AG20443 (cell line): Measurements from ENCODE around the gene ACTG1.

Experiments
- DNase-seq: peaks from one replicate; pipeline ENCODE4 v3.0.0; 2012; ENCODE audit warnings: low spot score, mixed read lengths

Gene ACTG1

DNA sequence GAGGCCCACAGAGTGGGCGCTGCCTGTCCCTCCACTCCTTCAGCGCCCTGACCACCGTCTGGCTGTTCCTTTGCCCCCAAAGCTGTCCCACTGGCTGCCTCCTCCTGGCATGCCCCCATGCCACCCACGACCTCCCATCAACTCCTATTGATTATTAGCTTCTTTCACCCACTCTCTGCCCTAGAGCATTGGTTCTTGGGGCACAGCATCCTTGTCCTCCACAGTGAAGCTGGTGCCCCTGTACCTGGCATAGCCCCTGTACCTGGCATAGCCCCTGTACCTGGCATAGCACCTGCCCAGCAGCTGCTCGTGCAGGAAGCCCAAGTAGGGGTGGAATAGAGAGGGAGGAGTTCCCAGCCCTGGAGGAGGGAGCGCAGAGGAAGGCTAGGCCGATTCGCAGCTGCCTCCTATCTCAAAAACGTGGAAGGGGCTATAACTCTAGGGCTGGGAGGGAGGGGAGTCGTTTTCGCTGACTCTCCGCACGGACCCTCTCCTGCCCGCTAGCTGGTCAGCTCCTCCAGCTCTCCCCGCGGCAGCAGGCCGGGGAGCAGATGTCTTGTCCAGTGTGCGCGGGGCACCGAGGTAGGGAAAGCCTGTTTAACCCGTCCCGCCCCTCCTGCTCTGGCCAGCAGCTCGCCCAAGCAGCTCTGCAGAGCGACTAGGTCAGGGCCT lies 5.7 kb upstream of the ACTG1 start:
- DNase-seq, result no peak

DNA sequence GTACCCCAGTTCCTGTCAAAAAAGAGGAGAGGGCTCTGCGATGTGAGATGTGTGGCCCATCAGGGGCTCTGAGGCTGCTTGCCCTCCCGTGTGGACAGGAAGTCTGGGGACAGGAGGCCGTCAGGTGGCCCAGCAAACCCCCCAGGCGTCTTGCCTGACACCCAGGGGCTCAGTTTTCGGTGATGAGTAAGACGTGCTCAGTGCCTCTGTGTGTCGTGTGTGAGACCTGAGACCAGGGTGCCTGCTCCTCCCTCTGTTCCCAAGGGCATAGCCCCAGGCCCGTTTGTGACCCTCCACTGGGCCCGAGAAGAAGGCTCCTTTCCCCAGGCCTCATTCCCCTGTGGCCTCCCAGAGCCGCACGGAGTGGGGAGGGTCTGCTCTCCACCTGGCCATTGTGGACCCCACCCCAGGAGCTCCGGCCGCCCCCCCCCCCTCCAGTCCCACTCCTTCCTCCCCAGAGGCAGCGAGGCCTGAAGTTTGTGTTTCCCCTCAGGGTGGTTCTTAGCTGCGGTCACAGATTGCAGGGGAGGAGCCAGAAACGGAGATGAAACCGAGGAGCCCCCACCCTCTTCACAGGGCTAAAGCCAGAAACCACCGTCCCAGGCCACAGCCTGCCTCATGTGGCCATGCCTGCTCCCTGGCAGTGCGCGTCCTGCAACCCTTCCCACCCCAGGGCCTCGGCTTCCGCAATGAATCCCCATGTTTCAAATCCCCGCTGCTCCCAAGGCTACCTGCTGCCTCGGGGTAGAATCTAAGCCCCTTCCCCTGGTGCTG lies 4.9 kb upstream of the ACTG1 start:
- DNase-seq, result no peak

DNA sequence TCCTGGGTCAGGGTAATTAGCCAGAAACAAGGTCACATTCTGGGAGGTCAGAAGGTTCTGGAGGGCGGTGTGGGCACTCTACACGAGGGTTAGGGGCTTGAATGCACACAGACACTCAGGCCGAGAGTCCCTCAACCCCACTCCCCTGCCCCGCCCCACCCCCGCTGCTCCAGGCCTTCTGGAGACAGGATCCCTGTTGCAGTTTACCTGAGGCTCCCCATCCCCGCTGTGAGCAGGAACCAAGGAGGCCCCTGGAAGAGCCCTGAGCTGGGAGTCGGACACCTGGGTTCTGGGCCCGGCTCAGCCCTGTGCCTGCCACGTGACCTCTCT lies 4.4 kb upstream of the ACTG1 start:
- DNase-seq, result no peak

DNA sequence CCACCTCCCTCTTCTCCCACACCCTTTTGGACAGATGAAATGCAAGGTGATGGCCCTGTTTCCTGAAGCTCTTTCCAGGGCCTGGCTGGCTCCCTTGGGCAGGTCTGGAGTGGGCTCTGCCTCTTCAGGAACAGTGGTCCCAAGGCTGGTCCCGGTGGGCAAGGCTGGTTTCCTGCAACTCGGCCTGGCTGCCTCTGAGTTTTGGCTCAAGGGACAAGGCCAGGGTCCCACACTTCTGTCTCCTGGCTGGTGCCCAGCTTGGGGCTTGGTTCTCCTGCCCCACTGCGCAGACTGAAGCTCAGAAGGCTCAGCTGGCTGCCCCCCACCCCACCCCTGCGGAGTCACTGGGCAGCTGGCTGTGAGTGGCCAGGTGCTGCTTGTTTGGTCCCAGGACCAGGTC lies 3.8 kb upstream of the ACTG1 start:
- no peak for DNase-seq

DNA sequence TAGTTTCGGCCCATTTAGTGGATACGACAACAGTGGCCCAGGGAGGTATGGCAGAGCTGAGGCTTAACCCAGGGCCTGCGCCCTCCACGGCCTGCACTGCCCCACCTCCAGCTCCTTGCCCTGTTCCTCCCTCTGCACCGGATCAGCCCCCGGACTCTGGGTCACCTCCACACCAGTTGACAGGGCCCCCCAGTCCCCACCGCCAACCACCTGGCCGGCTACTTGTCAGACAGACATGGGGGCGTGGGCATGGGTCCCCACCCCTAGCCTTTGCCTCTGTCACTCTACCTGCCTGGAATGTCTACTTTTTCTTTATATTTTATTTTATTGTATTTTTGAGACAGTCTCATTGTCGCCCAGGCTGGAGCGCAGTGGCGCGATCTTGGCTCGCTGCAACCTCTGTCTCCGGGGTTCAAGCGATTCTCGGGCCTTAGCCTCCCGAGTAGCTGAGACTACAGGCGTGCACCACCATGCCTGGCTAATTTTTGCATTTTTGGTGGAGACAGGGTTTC lies 3.0 kb upstream of the ACTG1 start:
- DNase-seq, result no peak

DNA sequence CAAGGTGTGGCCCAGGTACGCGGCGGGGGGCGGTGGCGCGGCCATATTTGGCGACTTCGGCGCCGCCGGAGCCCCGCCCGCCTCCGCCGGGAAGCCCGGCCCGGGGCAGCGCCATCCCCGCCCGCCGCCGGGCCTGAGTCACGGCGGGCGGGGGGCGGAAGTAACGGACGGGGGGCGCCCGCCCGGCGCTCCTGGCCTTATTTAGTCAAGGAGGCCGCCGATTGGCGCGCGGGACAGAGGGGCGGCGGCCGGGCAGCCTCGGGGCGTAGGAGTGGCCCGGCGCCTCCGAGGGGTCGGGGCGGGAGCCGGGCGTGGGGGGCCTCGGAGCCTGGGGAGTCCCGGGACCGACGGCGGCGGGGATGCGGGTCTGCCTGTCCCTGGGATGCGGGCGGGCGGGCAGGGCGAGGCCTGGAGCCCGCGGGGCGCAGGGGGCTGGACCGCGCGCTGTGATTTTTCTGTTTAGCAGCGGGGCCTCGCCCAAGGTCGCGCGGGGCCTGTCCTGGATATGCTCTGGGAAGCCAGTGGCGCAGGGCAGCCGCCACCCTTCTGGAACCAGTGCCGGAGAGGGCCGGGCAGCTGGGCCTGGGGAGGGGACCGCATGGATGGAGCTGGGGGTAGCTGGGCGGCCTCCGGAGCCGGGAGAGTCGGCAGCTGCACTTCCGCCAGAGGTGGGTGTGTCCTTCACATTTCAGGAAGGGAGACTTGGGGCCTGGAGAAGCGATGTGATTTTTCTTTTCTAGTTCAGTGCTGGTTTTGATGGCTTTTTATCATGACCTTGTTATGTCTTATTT lies 2.3 kb upstream of the ACTG1 start:
- peak; percentile 90 for DNase-seq

DNA sequence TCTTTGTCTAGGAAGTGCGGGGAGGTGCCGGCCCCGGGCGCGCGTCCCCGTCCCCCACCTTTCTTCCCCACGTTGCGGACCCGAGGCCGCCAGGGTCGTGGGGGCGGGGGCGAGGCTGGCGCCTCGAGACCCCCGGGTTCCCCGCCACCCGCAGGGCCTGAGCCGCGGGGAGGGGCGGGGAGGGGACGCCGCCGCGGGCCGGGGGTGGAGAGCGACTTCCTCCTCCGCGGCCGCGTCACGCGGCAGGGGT lies 1.8 kb upstream of the ACTG1 start:
- DNase-seq, result no peak

DNA sequence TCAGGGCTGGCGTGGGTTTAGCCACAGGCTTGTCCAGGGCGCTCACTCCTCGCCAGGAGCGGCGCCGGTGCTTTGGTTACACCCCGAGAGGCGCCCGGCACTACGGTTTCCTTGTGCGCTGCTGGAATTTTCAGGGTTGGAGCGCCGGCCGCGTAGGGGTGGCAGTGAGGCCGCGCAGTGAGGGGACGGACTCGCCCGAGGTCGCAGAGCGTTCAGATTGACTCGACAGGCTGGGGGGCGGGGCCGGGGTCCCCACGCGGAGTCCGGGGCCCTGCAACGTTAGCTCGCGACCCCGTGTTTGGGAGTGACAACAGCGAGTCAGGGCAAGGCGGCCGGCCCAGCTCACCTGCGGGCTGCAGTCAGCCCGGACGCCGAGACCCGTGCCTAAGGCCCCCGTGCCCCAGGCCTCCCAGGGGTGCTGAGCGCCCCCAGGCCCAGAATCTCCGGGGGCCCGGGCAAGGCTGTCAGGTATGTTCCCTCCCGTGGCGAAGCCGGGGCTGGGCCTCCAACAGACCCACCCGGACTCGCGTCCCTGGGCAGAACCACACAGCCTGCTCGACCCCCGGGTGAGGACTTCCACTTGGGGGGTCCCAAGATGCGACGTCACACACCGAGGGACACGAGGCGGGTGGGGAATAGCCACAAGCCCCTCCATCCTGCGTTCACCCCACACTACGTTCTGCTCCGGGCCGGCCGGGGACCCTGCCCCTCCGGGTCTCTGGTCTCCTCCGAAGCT lies 1.3 kb upstream of the ACTG1 start:
- peak; percentile 58 for DNase-seq

DNA sequence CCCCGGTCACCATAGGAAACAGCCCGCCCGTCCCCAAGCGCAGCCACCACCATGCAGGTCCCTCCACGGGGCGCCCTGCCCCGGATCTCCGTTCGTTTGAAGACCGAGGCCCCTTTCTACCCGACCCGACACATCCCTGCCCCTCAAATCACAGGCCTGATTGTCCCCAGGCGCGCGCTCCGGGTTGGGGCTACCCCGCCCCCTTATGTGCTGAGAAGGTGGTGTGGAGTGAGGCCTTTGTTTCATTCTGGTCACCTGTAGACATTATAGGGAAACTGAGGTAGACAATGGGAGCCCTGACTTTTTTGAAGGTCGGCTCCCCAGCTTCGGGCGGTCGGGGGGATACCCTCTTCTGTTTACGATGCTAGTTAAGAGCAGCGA lies 763 bp upstream of the ACTG1 start:
- peak; percentile 49 for DNase-seq

DNA sequence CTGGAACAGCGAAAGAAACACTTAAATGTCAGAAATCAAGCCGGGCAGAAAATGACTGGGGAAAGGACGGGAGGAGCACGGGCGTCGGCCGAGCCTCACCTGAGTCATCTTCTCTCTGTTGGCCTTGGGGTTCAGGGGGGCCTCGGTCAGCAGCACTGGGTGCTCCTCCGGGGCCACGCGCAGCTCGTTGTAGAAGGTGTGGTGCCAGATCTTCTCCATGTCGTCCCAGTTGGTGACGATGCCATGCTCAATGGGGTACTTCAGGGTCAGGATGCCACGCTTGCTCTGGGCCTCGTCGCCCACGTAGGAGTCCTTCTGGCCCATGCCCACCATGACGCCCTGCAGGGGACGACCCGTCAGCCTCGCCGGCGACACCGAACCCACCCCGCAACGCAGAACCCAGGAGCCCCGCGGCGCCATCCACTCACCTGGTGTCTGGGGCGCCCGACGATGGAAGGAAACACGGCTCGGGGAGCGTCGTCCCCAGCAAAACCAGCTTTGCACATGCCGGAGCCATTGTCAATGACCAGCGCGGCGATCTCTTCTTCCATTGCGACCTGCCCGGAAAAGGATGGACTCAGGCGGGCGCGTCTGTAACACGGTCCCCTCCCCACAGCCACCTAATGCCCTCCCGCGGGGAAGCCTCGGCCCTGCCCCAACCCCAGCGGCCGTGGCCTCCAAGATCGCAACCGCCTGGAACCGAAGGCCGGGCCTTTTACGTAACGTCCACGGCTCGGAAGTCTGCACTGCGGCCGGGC lies 616 bp downstream of the ACTG1 start:
- no peak for DNase-seq

DNA sequence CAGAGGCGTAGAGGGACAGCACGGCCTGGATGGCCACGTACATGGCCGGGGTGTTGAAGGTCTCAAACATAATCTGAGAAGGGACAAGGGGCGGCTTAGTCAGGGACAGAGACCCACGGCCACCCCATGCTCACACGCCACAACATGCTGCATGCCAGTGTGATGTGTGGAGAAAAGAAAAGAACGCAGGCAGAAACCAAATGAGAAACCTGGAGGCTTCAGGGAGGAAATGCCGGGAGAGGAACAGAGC lies 1.1 kb downstream of the ACTG1 start:
- DNase-seq, result no peak

DNA sequence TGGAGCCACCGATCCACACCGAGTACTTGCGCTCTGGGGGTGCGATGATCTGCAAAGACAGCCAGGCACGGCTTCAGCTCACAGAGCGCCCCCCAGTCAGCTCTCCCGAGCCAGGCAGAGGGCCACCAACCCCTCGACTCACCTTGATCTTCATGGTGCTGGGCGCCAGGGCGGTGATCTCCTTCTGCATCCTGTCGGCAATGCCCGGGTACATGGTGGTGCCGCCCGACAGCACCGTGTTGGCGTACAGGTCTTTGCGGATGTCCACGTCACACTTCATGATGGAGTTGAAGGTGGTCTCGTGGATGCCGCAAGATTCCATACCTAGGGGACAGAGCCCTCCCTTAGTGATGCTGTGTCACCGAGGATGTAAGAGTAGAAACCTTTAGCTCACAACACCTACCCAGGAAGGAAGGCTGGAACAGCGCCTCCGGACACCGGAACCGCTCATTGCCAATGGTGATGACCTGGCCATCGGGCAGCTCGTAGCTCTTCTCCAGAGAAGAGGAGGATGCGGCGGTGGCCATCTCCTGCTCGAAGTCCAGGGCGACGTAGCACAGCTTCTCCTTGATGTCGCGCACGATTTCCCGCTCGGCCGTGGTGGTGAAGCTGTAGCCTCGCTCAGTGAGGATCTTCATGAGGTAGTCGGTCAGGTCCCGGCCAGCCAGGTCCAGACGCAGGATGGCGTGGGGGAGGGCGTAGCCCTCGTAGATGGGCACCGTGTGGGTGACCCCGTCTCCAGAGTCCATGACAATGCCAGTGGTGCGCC lies 1.6 kb downstream of the ACTG1 start:
- DNase-seq, result no peak

DNA sequence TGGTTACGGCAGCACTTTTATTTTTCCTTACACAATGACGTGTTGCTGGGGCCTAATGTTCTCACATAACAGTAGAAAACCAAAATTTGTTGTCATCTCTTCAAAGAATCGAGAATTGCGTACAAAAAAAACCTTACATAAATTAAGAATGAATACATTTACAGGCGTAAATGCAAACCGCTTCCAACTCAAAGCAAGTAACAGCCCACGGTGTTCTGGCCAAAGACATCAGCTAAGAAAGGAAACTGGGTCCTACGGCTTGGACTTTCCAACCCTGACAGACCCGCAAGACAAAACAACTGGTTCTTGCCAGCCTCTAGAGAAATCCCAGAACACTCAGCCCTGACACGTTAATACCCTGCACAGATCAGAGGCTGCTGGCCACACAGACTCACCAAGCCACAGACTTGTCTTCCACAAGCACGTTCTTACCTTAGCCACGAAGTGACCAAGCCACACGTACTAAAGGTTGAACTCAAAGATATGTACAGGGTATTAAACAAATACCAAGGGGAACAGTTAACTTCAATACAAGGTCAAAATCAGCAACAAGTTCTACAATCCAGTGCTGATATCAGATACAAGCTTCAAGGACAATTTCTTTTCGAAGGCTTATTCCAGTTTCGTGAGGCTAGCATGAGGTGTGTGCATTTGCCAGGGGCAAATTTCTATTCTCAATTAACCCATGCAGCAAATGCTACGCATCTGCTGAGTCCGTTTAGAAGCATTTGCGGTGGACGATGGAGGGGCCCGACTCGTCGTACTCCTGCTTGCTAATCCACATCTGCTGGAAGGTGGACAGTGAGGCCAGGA lies 2.4 kb downstream of the ACTG1 start:
- no peak for DNase-seq

DNA sequence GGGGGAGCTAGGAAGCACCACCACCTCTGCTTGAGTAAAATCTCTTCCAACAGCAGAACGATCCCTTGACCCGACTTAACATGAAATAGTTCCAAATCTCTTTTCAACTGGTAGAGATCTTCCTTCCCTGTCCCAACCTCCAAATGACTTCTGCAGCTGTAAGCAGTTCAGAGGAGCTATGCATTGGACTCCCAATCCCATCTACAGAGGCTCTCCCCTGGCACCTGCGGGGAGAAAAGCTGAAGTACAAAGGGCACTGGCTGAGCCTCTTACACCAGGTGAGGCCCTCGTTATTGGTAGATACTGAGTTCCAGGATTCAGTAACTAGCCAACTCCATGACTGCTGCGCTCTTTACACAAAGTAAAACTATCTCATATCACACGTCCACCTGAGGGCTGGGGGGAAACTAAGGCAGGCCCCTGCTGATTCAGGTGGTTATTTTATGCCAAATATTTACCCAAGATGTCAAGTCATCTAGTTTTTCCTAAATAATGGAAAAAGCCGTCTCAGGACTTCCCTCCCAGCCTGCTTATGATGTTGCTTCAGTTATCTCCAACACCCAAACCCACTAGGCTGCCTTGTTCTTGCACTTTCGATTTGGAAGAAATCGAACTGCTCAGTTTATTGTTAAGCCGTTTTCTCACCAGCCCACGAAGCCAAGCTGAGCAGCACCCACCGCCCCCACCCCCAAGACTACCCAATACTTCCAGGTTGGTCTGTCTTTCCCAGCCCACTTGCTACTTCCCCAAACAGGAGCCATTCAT lies 3.2 kb downstream of the ACTG1 start:
- DNase-seq, result no peak

DNA sequence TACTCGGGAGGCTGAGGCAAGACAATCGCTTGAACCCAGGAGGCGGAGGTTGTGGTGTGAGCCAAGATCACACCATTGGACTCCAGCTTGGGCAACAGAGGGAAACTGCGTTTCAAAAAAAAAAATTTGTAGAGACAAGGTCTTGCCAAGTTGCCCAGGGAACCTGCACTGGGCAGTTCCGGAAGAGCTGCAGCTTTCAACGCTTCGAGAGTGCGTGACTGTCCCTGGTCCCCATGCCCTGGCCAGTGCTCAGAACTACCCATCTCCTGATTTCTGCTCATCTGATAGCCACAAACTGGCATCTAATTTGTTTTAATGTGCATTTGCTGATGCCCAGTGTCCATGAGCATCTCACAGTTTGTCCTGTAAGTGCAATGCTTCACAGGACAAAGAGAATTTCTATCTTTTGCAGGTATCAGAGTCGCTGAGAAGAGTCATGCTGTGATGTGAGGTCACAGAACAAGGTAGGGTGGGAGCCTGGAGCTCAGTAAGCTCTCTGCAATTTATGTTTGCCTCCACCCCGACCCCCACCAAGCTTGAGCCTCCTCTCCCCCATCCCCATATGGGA lies 3.9 kb downstream of the ACTG1 start:
- no peak for DNase-seq

DNA sequence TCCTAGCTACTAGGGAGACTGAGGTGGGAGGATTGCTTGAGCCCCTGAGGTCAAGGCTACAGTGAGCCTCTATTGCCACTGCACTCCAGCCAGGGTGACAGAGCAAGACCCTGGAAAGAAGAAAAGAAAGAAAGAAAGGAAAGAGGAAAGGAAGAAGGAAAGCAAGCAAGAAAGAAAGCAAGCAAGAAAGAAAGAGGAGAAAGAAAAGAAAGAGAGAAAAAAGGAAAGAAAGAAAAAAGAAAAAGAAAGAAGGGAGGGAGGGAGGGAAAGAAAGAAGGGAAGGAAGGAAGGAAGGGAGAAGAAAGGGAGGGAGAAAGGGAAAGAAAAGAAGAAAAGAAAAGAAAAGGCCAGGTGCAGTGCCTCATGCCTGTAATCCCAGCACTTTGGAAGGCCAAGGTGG lies 9.0 kb downstream of the ACTG1 start:
- DNase-seq, result no peak

DNA sequence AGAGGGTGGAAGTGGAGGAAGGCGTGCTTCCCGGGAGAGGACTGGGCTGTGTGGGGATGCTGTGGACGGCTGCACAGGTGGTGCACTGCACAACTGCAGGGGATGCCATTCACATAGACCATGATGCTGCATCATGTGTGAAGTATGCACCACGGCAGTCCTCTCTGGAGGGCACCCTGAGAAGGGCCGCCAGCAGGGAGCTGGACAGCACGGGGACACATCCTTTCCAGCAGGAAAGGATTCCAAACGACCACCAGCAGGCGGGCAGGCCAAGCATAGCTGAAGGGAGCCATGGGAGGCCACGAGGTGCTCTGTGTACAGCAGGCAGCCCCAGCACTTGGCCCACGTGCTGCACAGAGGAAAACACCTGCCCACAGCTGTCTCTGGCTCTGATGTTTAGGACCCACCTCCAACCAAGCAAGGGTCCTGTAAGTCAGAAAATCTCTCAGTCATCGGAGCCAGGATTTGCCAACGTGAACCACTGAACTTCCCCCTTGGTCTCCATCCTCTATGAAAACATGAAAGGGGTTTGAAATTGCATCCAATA lies 10.1 kb downstream of the ACTG1 start:
- no peak for DNase-seq

DNA sequence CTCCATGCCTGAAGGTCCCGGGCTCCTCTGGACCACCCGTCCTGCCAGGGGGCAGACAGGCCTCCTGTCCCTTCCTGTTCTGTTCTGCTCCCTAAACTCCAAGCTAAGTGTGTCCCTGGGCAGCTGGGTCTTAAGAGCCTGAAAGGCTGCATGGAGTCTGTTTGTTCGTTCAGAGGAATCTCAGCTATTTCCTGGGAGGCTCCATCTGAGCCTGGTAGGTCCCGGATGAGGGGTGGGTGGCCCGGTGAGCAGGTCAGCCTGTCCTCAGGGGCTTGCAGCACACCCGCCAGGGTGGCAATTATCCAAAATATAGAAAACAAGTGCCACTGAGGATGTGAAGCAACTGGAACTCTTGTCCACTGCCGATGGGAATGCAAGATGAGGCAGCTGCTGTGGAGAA lies 12.6 kb downstream of the ACTG1 start:
- DNase-seq, result no peak

DNA sequence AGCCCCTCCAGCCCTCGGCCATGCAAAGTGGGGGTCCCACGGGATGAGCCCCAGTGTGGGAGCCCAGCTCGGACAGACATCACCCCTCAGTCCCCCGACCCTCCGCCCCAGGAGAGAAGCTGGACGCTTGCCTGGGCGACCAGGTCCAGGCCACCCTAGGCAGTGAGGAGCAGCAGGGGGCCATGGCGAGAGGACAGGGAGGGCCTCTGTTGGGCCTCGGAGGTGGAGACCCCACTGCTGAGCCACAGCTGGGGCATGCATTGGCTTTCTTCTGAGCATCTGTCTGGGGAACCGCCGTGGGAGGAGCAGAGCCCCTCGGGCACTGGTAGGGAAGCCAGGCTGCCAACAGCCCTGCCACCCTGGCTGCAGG lies 13.0 kb downstream of the ACTG1 start:
- no peak for DNase-seq
